Measurements from ENCODE around the gene COL5A3.

The COL5A3 gene

DNA sequence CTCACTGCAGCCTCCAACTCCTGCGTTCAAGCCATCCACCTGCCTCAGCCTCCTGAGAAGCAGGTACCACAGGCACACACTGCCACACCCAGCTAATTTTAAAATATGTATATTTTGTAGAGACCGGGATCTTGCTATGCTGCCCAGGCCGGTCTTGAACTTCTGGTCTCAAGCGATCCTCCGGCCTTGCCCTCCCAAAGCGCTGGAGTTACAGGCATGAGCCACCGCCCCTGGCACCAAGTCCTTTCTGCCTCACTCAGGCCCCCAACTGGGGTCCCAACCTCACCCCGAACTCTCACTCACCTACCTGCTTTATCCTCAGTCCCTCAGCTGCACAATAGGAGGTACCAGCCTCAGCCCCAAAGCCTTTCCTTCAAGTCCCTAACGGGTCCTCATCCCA is 635 bp upstream of the COL5A3 start:
- no peak for DNase-seq (ENCODE audit: low spot score)

DNA sequence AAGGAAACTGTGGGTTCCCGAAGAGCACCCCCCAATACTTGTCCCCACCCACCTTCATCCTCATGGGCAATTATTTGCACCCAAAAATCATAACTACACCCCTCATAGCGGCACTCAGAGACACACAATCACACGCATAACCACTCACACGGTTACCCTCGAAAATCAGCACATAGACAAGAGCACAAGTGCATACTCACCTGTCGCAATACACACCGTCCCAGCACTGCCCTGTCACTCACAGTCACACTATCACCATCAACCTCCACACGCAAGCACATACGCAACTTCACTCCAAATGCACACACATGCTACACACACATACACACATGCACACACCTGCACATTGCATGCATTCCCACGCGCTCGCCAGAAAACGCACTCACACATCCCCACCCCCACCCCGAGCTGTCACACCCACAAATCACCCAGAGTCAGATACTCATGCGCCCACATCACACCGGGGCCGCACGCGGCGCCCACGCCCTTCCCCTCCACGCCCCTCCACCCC is 535 bp downstream of the COL5A3 start:
- no peak for DNase-seq (ENCODE audit: low spot score)

DNA sequence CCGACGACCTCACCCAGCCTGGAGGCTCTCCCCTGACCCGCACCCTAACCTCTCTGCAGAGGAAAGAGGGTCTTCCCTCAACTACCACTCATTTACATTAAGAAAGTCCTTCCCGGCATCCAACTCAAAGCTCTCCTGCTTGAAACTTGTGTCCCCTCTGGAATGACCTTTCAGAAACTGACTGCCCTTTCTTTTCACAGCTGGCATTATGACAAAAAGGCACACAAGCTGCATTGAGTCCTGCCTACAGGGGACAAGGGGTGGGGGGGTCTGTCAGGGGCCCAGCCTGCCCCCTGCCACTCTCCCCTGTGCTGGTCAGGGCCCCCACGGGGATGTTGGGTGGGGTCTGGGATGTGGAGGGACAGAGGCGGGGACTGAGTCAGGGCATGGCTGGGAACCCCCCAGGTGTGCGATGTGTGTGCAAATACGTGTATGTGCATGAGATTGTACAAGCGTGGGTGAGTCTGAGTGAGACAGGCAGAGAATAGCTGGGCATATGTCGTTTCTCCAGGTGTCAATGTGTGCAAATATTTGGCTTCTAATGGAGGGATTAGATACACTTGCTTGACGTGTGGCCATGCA is 2.0 kb downstream of the COL5A3 start:
- DNase-seq (ENCODE audit: low spot score) = no peak

DNA sequence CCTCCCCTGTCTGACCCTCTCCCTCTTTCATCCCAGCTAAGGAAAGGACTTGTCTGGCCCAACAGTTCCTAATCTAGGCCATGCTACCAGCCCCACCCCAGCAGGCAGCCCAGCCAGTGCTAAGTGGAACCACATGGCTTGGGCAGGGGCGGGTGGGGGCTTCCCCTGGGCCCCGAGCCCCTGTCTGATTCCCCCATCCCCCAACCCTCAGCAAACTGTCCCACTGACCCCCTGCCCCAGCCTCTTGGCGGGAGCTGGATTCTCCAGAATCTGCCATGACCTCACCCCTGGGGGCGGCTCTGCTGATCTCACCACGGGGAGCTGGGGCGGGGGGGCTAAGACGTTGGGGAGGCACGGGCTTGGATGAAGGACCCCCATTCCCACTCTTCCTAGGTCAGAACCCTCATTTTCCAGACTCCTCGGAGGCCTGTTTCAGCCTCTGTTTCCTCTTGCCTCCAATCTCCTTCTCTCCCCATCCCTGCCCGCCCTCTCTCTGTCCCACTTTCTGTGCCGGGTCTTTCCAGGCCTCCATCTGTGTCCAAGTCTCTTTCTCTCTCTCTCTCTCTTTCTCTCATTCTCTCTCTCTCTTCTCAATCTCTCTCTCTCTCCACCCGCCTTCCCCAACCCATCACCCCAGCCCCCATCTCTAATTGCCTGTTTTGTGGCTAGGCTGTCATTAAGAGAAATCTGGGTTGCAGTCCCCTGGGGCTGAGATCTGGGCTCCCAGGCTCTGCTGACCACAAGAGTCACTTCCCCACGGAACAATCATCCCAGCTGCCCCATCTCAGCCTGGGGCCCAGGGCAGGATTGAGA is 2.7 kb downstream of the COL5A3 start:
- DNase-seq (ENCODE audit: low spot score) = no peak

DNA sequence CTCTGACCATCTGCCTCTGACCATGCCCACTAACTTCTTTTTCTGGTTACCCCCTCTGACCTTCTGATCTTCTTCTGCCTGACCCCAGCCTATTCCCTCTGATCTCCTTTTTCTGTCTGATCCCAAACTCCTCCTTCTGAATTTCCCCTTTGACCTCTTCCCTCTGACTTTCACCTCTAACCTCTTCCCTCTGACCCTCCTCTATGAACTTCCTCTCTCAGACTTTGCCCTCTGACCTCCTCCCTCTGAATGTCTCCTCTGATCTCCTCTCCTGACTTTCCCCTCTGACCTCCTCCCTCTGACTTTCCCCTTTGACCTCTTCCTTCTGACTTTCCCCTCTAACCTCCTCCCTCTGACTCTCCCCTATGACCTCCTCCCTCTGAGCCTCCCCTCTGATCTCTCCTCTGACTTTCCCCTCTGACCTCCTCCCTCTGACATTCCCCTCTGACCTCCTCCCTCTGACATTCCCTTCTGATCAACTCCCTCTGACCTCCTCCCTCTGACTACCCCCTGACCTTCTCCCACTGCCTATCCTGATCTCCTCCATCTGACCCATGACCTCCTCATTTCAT is 3.5 kb downstream of the COL5A3 start:
- DNase-seq (ENCODE audit: low spot score) = no peak

DNA sequence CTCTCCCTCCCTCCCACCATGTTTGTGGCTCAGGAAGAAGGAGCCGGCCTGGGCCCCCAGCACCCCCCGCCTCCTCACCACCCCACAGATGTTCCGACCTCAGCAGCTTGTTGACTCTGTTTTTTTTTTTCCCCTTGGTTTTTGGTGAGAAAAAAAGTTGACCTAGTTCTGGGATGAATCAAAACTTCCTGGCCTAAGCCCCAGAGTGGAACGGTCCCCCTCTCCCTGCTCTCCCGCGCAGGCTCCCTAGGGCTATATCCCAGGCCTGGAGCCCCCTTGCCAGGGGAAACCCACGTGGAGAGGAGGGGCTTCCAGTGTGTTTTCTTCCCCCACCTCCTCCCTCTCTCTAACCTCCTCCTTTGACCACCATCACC is 4.0 kb downstream of the COL5A3 start:
- no peak for DNase-seq (ENCODE audit: low spot score)

DNA sequence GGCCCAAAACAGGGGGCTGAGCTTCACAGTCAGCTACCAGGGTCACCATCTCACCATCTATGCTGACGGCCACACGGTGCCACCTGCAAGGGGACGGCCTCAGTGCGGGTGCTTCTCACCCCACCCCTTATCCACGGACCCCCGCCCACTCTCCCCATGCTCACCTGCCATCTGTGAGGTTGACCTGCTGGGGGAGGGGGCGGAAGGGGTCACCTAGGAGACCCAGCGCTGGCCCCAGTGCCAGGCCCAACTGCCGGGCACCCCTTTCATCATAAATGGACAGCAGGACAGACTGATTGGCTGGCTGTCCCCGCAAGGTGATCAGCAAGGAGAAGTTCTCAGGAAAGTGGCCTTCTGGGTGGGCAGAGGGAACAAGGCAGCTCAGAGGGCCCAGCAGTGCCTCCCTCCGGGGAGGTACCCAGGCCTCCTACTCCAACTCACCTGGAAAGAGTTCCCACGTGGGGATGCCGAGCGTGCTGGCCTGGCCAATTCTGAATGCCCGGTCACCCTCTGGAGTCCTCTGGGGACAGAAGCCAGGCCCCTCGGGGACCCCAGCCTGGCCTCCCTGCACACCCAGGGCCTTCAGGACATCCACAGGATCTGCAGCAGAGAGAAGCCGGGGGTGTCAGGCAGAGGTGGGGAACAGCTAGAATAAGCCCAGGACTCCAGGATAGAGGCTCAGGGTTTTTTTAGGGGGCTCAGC is 4.5 kb downstream of the COL5A3 start:
- DNase-seq (ENCODE audit: low spot score) = no peak

DNA sequence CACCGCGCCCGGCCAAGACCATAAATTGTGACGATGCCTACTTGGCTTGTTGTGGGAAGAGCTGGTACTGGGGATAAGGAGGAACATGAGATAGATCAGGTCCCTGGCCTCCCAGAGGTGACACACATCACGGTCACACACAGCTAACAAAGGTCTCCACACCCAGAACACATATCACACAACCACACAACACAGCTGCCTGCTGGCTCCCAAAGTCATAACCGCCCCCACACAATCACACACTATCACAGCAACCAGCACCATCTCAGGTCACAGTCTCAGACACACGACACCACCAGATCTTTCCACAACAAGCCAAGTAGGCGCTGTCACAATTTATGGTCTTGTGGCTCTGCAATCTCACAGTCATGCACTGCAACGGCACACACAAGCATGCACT is 5.7 kb downstream of the COL5A3 start:
- no peak for DNase-seq (ENCODE audit: low spot score)

DNA sequence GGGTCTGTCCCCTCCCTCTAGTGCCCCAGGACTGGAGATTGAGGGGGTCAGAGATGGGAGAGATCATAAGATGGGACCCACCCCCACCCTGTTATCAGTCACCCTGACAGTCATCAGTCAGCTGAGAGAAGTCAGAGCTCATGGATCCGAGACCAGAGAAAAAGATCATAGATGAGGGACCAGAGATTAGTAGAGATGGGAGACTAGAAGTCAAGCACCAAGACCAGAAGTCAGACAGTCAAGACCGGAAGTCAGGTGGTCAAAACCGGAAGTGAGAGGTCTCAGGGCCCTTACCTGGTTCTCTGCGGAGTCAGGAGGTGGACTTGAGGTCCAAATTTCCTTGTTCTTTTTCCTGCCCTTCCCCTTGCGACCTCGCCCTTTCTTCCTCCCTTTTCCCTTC is 7.0 kb downstream of the COL5A3 start:
- no peak for DNase-seq (ENCODE audit: low spot score)

DNA sequence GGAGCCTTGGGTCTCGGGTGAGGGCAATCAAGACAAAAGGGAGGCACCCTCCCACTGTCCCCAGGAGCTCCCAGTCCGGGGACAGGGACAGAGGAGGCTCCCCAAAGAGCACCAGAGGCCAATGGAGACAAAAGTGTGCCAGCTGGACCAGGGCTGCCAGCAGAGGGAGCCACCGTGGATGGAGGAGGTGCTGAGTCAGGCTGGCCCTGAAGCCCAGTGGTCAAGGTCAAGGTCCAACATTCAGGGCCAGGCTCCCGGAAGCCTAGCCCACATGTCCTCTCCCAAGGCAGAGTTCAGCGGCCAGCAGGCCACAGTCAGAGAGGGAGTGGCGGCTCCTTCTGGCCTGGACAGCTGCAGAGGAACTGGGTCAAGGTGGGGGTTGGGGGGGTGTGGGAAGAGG is 8.4 kb downstream of the COL5A3 start:
- peak; percentile 92 for DNase-seq (ENCODE audit: low spot score)

DNA sequence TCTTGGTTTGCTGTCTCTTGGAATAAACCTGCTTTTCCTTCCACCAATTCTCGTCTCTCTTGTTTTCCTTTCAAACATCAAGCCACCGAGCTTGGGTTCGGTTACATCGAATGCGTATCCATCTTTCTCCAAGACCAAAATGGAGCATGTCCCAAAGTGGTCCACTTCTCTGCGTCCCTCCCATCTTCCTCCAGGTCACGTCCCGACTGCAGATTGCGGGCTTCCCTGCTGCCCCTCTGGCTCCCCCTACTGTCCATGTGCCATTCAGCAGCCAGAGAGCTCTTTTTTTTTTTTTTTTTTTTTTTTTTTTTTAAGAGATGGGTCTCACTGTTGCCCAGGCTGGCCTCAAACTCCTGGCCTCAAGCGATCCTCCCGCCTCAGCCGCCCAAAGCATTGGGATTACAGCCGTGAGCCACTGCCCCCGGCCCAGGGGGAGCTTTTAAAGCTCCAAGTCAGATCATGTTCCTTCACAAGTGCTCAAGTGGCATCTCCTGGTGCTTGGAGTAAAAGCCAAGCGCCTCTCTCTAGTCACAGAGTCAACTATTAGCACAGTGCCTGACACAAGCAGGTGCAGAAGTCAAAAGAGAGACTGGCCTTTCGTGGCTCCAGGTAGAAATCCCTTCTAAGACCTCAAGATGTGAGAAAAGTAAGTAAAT is 10.0 kb downstream of the COL5A3 start:
- DNase-seq (ENCODE audit: low spot score) = peak; percentile 78

DNA sequence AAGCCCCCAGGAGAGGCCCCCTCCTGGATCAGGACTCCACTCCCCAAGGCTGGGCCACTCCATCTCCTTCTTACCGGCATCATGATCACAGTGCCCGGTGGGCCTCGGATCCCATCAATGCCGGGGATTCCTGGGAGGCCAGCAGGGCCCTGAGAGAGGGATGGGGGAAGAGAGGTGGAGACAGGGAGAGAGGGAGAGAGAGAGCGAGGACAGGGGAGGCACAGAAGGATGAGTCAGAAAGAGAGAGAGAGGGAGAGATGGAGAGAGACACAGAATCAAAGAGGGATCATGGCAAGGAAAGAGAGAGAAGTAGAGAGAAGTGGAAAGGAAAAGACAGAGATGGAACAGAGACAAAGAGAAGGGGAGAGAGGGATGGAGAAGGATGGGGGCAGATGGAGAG is 13.8 kb downstream of the COL5A3 start:
- DNase-seq (ENCODE audit: low spot score) = no peak

DNA sequence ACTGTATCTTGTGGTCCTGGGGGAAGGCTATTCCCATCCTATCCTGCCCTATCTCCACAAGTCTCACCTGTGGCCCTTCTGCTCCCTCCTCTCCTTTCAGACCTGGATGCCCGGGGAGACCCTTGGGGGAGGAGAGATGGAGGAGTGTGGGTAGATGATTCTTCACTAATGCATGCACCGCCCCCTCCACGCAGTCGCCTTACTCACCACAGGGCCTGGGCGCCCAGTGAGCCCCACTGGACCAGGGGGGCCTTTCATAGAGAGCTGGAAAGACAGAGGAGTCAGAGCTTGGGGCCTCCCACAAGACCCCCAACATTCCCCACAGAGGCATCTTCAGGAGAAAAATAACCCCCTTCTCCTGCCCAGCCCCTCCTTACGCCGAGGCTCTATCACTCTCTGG is 14.3 kb downstream of the COL5A3 start:
- no peak for DNase-seq (ENCODE audit: low spot score)

DNA sequence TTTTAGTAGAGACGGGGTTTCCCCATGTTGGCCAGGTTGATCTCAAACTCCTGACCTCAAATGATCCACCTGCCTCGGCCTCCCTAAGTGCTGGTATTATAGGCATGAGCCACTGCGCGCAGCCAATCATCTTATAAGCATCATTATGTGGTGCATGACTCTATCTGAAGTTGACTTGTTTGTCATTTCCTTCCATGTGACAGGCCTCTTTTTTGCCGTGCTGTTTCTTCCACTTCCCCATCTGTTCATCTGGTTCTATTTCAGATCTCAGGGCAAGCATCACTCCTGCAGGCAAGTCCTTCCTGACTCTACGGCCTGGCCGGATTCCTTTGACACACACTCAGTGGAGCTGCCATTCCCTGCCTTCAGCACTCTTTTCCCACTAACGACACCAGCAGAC is 15.2 kb downstream of the COL5A3 start:
- no peak for DNase-seq (ENCODE audit: low spot score)

DNA sequence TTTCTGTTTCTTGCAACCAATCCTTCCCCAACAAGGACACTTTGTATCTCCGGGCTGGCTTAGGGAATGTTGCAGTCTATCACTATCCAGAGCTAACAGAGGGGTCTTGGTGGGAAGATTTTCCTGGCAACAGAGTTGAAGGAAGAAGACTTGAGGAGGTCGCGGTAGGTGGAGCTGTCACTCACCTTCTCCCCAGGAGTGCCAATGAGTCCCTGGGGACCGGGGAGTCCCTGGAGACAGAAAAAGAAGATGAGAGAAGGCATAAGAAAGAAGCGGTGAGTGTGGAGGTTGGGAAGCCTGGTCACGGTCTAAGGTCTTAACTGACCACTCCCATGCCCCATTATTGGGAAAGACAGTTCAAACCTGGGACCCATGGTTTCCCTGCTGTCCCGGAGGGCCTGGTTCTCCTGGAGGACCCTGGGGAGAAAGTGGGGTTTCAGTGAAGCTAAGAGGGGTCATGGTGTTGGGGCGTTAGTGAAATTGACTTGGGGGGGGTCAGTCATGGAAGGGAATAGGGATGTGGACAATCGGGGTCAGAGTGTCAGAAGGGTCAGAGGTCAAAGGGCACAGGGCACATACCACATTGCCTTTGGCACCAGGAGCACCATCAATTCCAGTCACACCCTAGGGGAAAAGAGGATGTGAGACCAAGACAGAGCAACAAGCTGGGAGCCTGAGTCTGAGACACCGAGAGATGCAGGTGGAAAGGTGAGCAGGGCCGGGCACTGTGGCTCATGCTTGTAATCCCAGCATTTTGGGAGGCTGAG is 18.7 kb downstream of the COL5A3 start:
- no peak for DNase-seq (ENCODE audit: low spot score)

DNA sequence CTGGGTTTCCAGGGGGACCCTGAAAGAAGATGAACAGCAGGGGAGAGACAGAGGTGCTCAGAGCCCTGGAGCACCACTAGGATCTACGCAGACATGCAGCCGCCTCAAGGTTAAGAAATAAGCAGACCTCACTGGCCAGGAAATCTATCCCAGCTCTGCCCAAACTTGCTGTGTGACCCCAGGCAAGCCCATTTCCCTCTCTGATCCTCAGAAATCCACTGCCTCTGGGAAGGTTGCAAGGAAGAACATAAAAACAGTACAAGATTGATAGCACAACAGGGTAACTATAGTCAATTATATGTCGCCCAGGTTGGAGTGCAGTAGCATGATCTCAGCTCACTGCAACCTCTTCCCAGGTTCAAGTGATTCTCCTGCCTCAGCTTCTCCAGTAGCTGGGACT is 20.8 kb downstream of the COL5A3 start:
- DNase-seq (ENCODE audit: low spot score) = no peak

DNA sequence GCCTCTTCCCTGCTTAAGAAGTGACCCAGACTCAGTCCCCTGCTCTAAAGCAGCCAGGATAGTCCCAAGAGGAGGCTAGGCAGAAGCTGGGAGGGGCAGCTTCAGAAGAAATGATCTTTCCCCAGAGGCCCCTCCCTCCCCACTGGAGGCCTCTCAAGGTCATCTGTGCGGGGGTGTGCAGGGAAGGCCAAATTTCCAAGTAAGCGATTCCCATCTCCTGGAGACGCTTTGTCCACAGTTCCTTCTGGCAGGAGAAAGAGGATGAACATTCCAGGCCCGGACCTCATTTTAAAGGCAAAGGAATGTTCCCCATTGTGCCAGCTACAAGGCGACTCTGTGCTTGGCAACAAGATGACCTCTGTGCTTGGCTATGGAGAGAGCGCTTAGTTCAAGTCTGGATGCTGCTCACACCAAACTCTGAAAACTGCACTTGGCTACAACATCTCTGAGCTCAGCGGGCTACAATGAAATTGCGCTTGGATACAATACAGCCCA is 23.5 kb downstream of the COL5A3 start:
- no peak for DNase-seq (ENCODE audit: low spot score)

DNA sequence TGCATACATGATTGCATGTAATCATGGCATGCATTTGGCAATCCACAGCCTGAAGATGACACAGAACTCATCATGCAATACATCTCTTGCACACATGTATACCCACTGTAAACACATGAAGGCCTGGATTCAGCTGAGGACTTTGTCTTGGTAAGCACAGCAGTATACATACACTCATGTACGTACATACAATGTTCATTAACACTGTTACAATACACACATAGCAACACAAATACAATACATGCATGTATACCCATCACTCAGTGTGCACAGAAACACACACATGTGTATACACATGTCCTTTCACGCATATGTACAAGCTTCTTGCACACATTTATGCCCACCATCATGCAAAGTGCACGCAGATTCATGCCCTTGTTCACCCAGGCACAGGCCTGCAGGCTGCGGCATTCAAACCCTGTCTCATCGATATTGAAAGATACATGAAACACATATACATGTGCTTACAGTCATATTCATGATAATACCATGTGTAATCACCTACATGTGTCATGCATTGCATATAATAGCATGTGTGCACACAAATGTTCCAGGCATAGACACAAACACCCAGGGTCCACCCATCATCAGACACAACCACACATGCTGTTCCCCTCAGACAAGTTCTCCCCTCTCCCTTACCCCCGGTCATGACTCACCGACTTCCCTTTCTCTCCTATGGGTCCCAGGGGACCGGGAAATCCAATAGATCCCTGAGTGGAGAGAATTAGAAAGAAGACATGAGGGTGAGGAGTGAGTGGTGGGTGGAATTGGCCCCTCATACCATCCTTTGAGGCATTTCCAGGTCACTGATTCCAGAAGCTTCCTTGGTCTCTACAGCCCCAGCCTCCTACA is 28.7 kb downstream of the COL5A3 start:
- no peak for DNase-seq (ENCODE audit: low spot score)

DNA sequence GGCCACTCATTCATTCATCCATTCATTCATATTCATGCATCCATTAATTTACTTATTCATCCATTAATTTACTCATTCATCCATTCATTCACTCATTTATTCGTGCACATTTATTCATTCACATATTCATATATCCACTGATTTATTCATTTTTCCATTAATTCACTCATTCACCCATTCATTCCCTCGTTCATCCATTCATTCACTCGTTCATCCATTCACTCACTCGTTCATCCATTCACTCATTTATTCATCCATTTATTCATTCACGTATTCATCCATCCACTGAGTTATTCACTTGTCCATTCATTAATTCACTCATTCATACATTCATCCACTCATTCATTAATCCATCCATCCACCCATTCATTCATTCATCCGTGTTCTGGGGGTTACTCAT is 38.2 kb downstream of the COL5A3 start:
- no peak for DNase-seq (ENCODE audit: low spot score)

DNA sequence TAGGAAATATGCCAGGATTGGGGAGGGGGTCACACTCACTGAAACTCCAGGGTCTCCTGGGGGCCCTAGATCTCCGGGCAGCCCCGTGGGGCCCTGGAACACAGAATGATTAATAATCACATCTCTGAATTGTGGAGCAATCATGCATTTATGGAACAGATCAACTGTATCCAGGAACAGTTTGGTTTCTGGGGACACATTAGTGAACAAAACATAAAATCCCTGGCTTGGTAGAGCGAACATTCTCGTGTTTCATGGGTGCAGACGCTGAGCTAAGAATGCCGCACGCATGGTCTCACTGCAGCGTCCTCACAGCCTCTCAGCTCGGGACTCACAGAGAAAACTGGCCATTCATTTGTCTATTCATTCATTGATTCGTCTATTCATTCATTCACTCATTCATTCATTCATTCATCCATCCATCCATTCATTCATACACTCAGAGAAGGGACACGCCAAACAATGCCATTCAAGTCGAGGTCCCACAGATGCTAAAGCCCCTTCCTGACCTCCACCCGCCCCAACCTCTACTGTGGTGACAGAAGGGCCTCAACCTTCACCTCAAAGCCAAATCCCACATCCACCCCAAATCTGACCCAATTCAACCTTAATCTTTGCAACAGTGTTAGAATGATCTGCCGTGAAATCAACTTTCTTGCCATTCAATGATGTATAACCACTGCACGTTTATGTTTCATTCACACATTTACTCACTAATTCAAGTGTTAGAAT is 39.0 kb downstream of the COL5A3 start:
- DNase-seq (ENCODE audit: low spot score) = no peak

All from HuH-7 (cell line).